GM21423 (cell line): Measurements from ENCODE around the gene DCTPP1.
"Not testable (repeated sequence)": the region's sequence is repeated elsewhere in the genome, so short reads cannot be mapped to it uniquely, and the experiment has no call there.

Source experiments
- ATAC-seq: cut with Tn5 transposase; IDR thresholded peaks from one replicate; pipeline ENCODE4 v1.9.1; 2021; ENCODE audit warnings: mild to moderate bottlenecking, moderate library complexity; ENCODE audit not compliant: unreplicated experiment

Gene DCTPP1

DNA sequence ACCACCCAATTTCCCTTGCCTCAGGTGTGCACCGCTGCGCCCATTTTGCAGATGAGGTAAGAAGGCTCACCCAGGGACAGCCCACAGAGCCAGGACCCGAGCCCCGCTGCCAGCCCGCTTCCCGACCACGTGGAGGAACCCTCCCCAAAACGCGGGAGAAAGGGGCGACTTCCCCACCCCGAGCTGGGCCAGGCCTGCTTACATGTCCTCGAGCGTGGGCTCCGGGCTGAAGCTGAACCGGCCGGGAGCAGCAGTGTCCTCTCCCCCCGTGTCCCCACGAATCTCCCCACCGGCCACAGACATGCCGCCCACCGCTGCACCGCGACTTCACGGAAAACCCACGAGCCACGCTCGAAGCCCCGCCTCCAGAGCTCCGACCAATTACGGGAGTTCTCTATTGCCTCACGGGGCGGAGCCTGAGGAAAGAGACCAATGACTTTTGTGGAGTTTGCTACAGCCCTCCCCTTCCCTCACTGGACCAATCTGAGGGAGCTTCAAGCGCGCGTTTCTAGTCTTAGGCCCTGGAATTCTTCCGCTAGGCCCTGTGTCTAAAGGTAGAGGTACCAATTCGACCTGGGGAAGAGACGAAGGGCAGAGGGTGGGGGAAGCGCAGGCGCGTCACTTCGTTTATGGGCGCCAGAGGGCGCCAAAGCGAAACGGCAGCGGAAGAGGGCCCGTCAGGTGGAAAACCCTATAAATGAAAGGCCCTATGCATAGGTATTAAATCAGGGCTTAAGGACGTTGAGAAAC is at the start of gene DCTPP1:
Gene DCTPP1, minus strand, starts transcription at position 353 of the 750 bp plus-strand sequence. Its CDS starts 50 bp downstream, at position 303.
- ATAC-seq = peak; percentile 96

DNA sequence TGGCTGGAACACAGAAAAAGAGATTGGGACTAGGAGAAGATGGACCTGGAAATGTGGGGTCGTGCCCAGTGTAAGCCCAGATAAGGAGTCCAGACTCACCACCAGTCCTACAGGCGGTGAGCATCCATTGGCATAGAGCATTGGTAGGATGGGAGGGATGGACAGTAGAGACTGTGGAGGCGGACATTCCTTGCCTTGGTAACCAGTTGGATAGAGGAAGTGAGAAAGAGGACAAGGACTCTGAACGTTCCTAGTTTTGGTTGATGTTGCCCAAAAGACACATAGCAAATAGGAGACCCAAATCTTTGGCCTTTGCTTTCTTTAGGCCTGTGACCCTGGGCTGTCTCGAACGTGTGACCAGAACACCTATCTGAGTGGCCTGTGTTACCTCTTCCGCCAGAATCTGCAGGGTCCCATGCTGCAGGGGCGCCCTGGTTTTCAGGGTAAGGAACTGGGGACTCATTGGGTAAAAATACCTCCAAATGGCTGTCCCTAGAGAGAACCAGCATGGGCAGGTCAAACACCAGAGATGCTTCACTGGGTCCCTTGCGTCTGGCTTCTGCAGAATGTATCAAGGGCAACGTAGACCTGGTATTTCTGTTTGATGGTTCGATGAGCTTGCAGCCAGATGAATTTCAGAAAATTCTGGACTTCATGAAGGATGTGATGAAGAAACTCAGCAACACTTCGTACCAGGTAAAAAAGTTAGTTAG is 49.1 kb upstream of the DCTPP1 start:
- no peak for ATAC-seq

DNA sequence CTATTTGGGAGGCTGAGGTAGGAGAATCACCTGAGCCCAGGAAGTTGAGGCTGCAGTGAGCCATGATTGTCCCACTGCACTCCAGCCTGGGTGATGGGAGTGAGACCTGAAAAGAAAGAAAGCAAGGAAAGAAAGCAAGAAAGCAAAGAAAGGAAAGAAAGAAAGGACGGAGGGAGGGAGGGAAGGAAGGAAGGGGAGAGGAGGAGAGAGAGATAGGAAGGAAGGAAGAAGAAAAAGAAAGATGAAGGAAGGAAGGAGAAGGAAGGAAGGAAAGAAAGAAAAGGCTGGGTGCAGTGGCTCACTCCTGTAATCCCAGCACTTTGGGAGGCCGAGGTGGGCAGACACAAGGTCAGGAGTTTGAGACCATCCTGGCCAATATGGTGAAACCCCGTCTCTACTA is 47.9 kb upstream of the DCTPP1 start:
- ATAC-seq = not testable (repeated sequence)

GRCh38 chr16:30476991-30477390 is 47.2 kb upstream of the DCTPP1 start:
- ATAC-seq = no peak

DNA sequence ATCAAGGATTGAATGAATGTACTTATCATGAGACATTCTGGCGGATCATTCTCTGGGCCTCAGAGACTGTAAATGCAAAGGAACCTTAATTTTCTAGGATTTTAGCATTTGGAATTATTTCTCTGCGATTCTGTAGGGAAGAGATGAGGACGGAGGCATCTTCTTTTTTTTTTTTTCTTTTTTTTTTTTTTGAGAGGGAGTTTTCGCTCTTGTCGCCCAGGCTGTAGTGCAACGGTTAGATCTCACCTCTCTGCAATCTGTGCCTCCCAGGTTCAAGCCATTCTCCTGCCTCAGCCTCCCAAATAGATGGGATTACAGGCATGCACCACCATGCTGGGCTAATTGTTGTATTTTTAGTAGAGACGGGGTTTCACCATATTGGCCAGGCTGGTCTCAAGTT is 44.9 kb upstream of the DCTPP1 start:
- ATAC-seq = no peak

DNA sequence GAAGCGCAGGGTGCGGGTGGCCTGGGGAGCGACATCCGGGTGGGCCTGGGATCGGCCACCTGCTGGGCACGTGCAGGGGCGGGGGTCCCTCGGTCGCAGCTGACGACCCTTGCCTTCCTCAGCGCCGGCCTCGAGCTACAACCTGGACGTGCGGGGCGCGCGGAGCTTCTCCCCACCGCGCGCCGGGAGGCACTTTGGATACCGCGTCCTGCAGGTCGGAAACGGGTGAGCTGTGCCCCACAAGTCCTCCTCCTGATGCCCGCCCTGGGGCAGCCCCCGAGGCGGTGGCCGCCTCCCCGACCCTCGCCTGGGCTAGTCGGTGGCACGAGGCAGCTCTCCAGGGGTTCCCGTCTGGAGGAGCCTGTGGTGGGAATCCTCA is 44.2 kb upstream of the DCTPP1 start:
- ATAC-seq = no peak

- no peak for ATAC-seq
Observed at GRCh38 chr16:30473231-30474073, 43.6 kb upstream of the DCTPP1 start.

- ATAC-seq = peak; percentile 44
Observed at GRCh38 chr16:30472328-30472942, 42.6 kb upstream of the DCTPP1 start, which contains the start of gene ITGAL. Gene ITGAL (plus strand): TSS chr16:30472742. CDS start chr16:30472838, 96 bp downstream.

DNA sequence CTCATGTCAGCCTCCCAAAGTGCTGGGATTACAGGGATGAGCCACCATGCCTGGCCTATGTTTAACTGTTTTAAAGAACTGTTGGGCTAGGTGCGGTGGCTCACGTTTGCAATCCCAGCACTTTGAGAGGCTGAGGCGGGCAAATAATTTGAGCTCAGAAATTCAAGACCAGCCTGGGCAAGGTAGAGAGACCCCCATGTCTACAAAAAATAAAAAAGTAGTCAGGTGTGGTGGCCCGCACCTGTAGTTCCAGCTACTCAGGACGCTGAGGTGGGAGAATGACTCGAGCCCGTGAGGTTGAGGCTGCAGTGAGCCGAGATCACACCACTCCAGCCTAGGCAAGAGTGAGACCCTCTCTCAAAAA is 40.8 kb upstream of the DCTPP1 start:
- no peak for ATAC-seq

- ATAC-seq = no peak
Observed at GRCh38 chr16:30470170-30470512, 40.3 kb upstream of the DCTPP1 start.

- no peak for ATAC-seq
Observed at GRCh38 chr16:30464078-30464477, 34.2 kb upstream of the DCTPP1 start.

DNA sequence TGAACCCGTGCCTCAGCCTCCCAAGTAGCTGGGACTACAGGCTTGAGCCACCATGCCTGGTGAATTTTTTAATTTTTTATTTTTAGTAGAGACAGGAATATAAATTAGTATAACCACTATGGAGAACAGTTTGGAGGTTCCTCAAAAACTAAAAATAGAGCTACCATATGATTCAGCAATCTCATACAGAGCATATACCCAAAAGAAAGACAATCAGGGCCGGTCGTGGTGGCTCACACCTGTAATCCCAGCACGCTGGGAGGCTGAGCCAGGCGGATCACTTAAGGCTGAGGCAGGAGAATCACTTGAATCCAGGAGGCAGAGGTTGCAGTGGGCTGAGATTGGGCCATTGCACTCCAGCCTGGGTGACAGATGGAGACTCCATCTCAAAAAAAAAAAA is 31.6 kb upstream of the DCTPP1 start:
- ATAC-seq = not testable (repeated sequence)

DNA sequence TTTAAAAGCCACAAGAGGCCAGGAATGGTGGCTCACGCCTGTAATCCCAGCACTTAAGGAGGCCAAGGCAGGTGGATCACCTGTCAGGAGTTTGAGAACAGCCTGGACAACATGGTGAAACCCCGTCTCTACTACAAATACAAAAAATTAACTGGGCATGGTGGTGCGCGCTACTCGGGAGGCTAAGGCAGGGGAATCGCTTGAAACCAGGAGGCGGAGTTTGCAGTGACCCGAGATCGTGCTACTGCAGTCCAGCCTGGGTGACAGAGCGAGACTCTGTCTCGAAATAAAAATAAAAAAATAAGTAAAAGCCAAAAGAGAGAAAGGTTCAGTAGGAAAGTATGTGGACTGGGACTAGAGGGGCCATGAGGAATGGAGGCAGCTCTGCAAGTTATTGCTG is 29.6 kb upstream of the DCTPP1 start:
- ATAC-seq = no peak

GRCh38 chr16:30458561-30459394 is 28.9 kb upstream of the DCTPP1 start:
- peak; percentile 82 for ATAC-seq

DNA sequence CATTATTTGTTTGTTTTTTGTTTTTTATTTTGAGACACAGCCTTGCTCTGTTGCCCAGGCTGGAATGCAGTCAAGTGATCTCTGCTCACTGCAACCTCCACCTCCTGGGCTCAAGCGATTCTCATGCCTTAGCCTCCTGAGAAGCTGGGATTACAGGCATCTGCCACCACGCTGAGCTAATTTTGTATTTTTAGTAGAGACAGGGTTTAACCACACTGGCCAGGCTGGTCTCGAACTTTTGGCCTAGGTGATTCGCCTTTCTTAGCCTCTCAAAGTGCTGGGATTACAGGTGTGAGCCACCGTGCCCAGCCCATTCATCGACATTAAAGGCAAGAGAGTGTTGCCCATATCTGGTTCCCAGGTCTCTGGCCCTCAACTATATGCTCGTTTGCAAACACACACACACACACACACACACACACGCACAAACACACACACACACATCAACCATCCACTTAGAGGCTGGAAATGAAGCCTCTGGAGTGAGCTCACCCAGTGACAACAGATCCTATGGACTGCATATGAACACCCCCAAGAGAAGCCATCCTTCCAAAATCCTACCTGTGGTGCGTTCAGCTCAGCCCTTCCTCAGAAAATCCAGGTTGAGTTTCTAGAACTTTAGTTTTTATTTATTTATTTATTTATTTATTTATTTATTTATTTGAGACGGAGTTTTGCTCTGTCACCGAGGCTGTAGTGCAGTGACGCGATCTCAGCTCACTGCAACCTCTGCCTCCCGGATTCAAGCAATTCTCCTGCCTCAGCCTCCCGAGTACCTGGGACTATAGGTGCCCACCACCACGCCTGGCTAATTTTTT is 28.1 kb upstream of the DCTPP1 start:
- no peak for ATAC-seq

DNA sequence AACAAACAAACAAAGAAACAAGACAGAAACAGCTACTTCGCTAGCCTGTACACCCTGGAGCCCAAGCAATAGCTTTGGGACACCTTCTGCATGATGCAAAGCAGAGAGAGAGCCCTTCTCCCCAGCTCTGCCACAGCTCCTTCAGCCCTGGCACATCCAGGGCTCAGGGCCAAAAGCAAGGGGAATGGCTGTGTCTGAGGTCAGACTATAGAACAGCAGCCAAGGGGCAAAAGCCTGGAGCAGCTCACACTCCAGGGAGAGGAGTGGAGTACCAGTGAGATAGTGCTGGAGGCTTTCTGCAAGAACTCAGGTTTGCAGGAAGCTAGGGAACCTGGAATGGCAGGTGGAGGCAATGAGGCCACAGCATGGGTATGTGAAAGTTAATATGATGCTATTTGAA is 27.4 kb upstream of the DCTPP1 start:
- ATAC-seq = no peak

- no peak for ATAC-seq
Observed at GRCh38 chr16:30456302-30456701, 26.5 kb upstream of the DCTPP1 start.

- not testable (repeated sequence) for ATAC-seq
Observed at GRCh38 chr16:30452709-30453580, 23.1 kb upstream of the DCTPP1 start.

- ATAC-seq = no peak
Observed at GRCh38 chr16:30449116-30449435, 19.2 kb upstream of the DCTPP1 start.
